HepG2 (cell line): ENCODE results near the gene ZFYVE27. TPM values are rescaled to one million over a fixed set of nuclear protein-coding genes. Genes with fewer than 3 reads are reported as not detected.
A peak's percentile ranks its signal among the peaks of the same experiment; 100 is the strongest.

Experiments
- ATAC-seq: fragments of 200-7000 bp; cut with Tn5 transposase; 3 replicates; pipeline ENCODE4 v1.9.1; 2020; ENCODE audit warnings: mild to moderate bottlenecking, moderate library complexity
- BruUV-seq: library from RNA; stranded (reverse); fragments of 400-500 nt; replicated peaks from 2 replicates; lab custom pipeline; 2021; lab: Mats Ljungman, UMichigan
- CTCF ChIA-PET: fragments of 300-600 bp; formaldehyde crosslinking; extraction: SDS; loops from one replicate; lab custom pipeline; 2021; ENCODE audit warnings: low total read pairs, inconsistent platforms, low intra/inter-chr PET ratio; lab: Yijun Ruan, JAX
- POLR2A ChIA-PET: fragments of 350-600 bp; sonication (Branson Sonifier 250); formaldehyde crosslinking; loops from one replicate; lab custom pipeline; 2020; ENCODE audit warnings: antibody characterized with exemption, inconsistent platforms; lab: Yijun Ruan, JAX
- DNase-seq: peaks from one replicate; pipeline ENCODE4 v3.0.0-alpha.2; 2015; ENCODE audit warnings: low spot score
- FAIRE-seq: peaks from 3 replicates; lab custom pipeline; 2011; peaks lifted over from hg19 to GRCh38; lab: Jason Lieb, UNC
- H2AFZ ChIP-seq: one replicate; pipeline ENCODE4 v1.6.1; 2011; ENCODE audit warnings: low read length, inconsistent platforms
- H3K27ac ChIP-seq: fragments of 300-600 bp; 3 replicates; pipeline ENCODE4 v1.8.0; 2011; ENCODE audit warnings: mixed run types, mild to moderate bottlenecking, mixed read lengths, low read length, inconsistent platforms; ENCODE audit not compliant: insufficient read depth; ENCODE audit errors: extremely low read length
- H3K27me3 ChIP-seq, 2 experiments: fragments of 200-600 bp in 1 of 2; 2 replicates in 1 of 2; 3 replicates in 1 of 2; pipeline versions ENCODE4 v1.6.0 to v1.8.0; 2011; ENCODE audit warnings: low read length in 2 of 2, mild to moderate bottlenecking in 2 of 2, moderate library complexity in 2 of 2, inconsistent platforms in 1 of 2; ENCODE audit not compliant: insufficient read depth in 2 of 2, control insufficient read depth in 1 of 2
- H3K36me3 ChIP-seq, 2 experiments: fragments of 200-600 bp in 1 of 2; replicated peaks in 1 of 2; 2 replicates in 1 of 2; 3 replicates in 1 of 2; pipeline versions ENCODE4 v1.5.1 to v1.8.0; 2011; ENCODE audit warnings: low read length in 2 of 2, inconsistent platforms in 1 of 2; ENCODE audit not compliant: insufficient read depth in 2 of 2, control insufficient read depth in 1 of 2
- H3K4me1 ChIP-seq: 2 replicates; pipeline ENCODE4 v1.5.1; 2012; ENCODE audit warnings: low read length, inconsistent platforms; ENCODE audit not compliant: insufficient read depth
- H3K4me2 ChIP-seq: 2 replicates; pipeline ENCODE4 v1.6.0; 2011; ENCODE audit warnings: low read depth, low read length, inconsistent platforms
- H3K4me3 ChIP-seq, 3 experiments: fragments of 200-600 bp in 1 of 3; sonication (generic), shearing (Covaris generic) in 1 of 3; replicated peaks in 1 of 3; 2 replicates each; pipeline ENCODE4 v1.5.1; 2011 to 2016; ENCODE audit warnings: low read length in 3 of 3, inconsistent platforms in 2 of 3, low read depth in 2 of 3, mild to moderate bottlenecking in 2 of 3, control low read depth in 1 of 3, mixed read lengths in 1 of 3; ENCODE audit not compliant: insufficient read depth in 1 of 3
- H3K79me2 ChIP-seq: one replicate; pipeline ENCODE4 v1.6.1; 2011; ENCODE audit warnings: low read length, inconsistent platforms; ENCODE audit not compliant: insufficient read depth
- H3K9ac ChIP-seq: 2 replicates; pipeline ENCODE4 v1.6.0; 2011; ENCODE audit warnings: mild to moderate bottlenecking, low read depth, low read length, inconsistent platforms; ENCODE audit not compliant: insufficient read depth
- H3K9me3 ChIP-seq: 2 replicates; pipeline ENCODE4 v1.5.1; 2012; ENCODE audit warnings: mild to moderate bottlenecking, low read length
- H4K20me1 ChIP-seq: 2 replicates; pipeline ENCODE4 v1.6.0; 2011; ENCODE audit warnings: inconsistent platforms, mild to moderate bottlenecking, low read length, moderate library complexity; ENCODE audit not compliant: insufficient read depth
- ELF3 ChIP-seq: IDR thresholded peaks from 2 replicates; pipeline ENCODE4 v1.6.1; 2016; ENCODE audit warnings: missing genetic modification reagents, missing compliant biosample characterization
- FOXM1 ChIP-seq: sonication (generic); formaldehyde crosslinking; IDR thresholded peaks from 2 replicates; pipeline ENCODE4 v1.5.0; 2020; ENCODE audit warnings: missing genetic modification reagents
- HIVEP1 ChIP-seq: sonication (generic); formaldehyde crosslinking; IDR thresholded peaks from 2 replicates; pipeline ENCODE4 v1.4.0; 2020; ENCODE audit warnings: mild to moderate bottlenecking, missing genetic modification reagents
- JDP2 ChIP-seq: sonication (generic); formaldehyde crosslinking; IDR thresholded peaks from 2 replicates; pipeline ENCODE4 v1.8.1; 2022; ENCODE audit warnings: missing genetic modification reagents, borderline replicate concordance
- JUN ChIP-seq: sonication (generic); formaldehyde crosslinking; IDR thresholded peaks from 2 replicates; pipeline ENCODE4 v1.4.0; 2020; ENCODE audit warnings: mild to moderate bottlenecking, missing genetic modification reagents
- NFE2L2 ChIP-seq: fragments of 150-350 bp; IDR thresholded peaks from 2 replicates; pipeline ENCODE4 v1.6.1; 2014; ENCODE audit warnings: low read length
- SAFB2 ChIP-seq: sonication (generic); formaldehyde crosslinking; IDR thresholded peaks from 2 replicates; pipeline ENCODE4 v1.5.1; 2020; ENCODE audit warnings: missing genetic modification reagents, low read depth, mild to moderate bottlenecking, borderline replicate concordance
- SAP130 ChIP-seq: IDR thresholded peaks from 2 replicates; pipeline ENCODE4 v1.6.1; 2016; ENCODE audit warnings: low read depth
- ZNF274 ChIP-seq: sonication (generic); formaldehyde crosslinking; IDR thresholded peaks from 2 replicates; pipeline ENCODE4 v1.5.1; 2020; ENCODE audit warnings: mild to moderate bottlenecking, missing genetic modification reagents
- ZNF3 ChIP-seq: IDR thresholded peaks from 2 replicates; pipeline ENCODE4 v1.7.0; 2017; ENCODE audit warnings: inconsistent platforms
- ZNF496 ChIP-seq: sonication (generic); formaldehyde crosslinking; IDR thresholded peaks from 2 replicates; pipeline ENCODE4 v1.8.1; 2023; ENCODE audit warnings: mild to moderate bottlenecking, moderate library complexity, missing genetic modification reagents; ENCODE audit not compliant: insufficient replicate concordance
- ZNF570 ChIP-seq: sonication (generic); formaldehyde crosslinking; IDR thresholded peaks from 2 replicates; pipeline ENCODE4 v1.4.0; 2020; ENCODE audit warnings: mild to moderate bottlenecking, missing genetic modification reagents, borderline replicate concordance
- WGBS: methylation state at CpG from one replicate; pipeline ENCODE4 v1.1.6; 2017; ENCODE audit warnings: low lambda C conversion rate; 5-methylcytosine and 5-hydroxymethylcytosine counted together
- in situ Hi-C: cut with HindIII; loops from 2 replicates; pipeline ENCODE4 v1.10.0; 2017; ENCODE audit warnings: low pct_unique_long_range_greater_than_20kb; ENCODE audit not compliant: extremely low pct_ligation_motif_present
- intact Hi-C: fragments of 100-400 bp; cut with micrococcal nuclease; formaldehyde crosslinking; loops from one replicate; pipeline ENCODE4 v1.10.0; 2022; ENCODE audit not compliant: unreplicated experiment
- polyA plus RNA-seq, 8 experiments: library from polyadenylated mRNA; depleted of rRNA in 3 of 8; stranded (reverse) in 7 of 8; unstranded in 1 of 8; fragments of >200 nt; fragmentation: Illumina TruSeq in 4 of 8; extraction: Trizol in 4 of 8; gene quantifications; 2 replicates each; pipeline versions ENCODE4 v1.2.1 to v1.2.3, GENCODE V29; 2011 to 2016; ENCODE audit warnings: low read depth in 4 of 8, missing spikeins in 1 of 8, mixed read lengths in 1 of 8; ENCODE audit not compliant: insufficient read depth in 1 of 8
- total RNA-seq, 5 experiments: library from RNA; depleted of rRNA; stranded (reverse); fragments of >200 nt; fragmentation: Illumina TruSeq; extraction: Trizol; gene quantifications; 2 replicates each; pipeline ENCODE4 v1.2.3, GENCODE V29; 2016; ENCODE audit warnings: low read depth in 1 of 5

ZFYVE27 gene
- total and polyA plus RNA-seq, 2 of the 13 experiments (the other 11 are each of a cell fraction or from before 2014, with no cell fraction given), result 19.7 to 20.5 TPM

- Histone ChIP-seq H3K36me3 (no peaks in the 10 kb centered on the region), H3K4me3 (no peak overlapping the region), H3K9me3 (no peaks in the 10 kb centered on the region)
- TF ChIP-seq ZNF3 (CRISPR knock-in tag) (no peak), ZNF274 (CRISPR knock-in tag) (no peak), ELF3 (CRISPR knock-in tag) (no peak), JUN (CRISPR knock-in tag) (no peak), FOXM1 (CRISPR knock-in tag) (no peak), SAFB2 (CRISPR knock-in tag) (no peak)
- TF ChIP-seq, all 625 proteins: peak for 0
- 72% methylated on average over 7 of the region's 7 CpGs for WGBS
- ATAC-seq (no peak), FAIRE-seq (no peak), DNase-seq (no peak)
- H3K27me3 ChIP-seq, result peaks cover 0 to 10% of the 10 kb centered on the region in 2 experiments; a peak in 2 of 5 replicates
- no peaks in the 10 kb centered on the region for H4K20me1 ChIP-seq
- intact Hi-C loops (no loop called here), in situ Hi-C loops (no loop called here)
- BruUV-seq, result no TSS peak
- peaks cover 20% of the 10 kb centered on the region for H3K4me1 ChIP-seq
- no peak overlapping the region for H2AFZ ChIP-seq
- CTCF ChIA-PET, result no interaction called here
- H3K9ac ChIP-seq, result no peak overlapping the region
- no peak overlapping the region for H3K27ac ChIP-seq
- H3K4me2 ChIP-seq, result no peak overlapping the region
- POLR2A ChIA-PET, result interaction anchor here (1.5 kb wide), 1 partner anchor 31 kb away, joined by 3 read pairs; the partner anchor contains the start of gene AVPI1
- H3K79me2 ChIP-seq, result no peaks in the 10 kb centered on the region
These were observed 19.3 kb upstream of the ZFYVE27 start for GRCh38 chr10:97717627-97718026.

GRCh38 chr10:97718178-97718577 is 18.8 kb upstream of the ZFYVE27 start:
- in situ Hi-C loops (no loop called here), intact Hi-C loops (no loop called here)
- H2AFZ ChIP-seq, result no peak overlapping the region
- no peaks in the 10 kb centered on the region for H3K79me2 ChIP-seq
- ChIA-PET CTCF (no interaction called here), POLR2A (interaction anchor here (1.0 to 1.3 kb wide), 2 partner anchors 8 to 18 kb away, joined by 3 read pairs; partner anchors contain the start of gene ZFYVE27)
- H4K20me1 ChIP-seq, result no peaks in the 10 kb centered on the region
- H3K27ac ChIP-seq, result no peak overlapping the region
- H3K9me3 ChIP-seq, result no peaks in the 10 kb centered on the region
- FAIRE-seq, result no peak
- H3K9ac ChIP-seq, result no peak overlapping the region
- H3K27me3 ChIP-seq, result peaks cover 0 to 10% of the 10 kb centered on the region in 2 experiments; a peak in 2 of 5 replicates
- peak overlapping the region; percentile 73 for H3K4me2 ChIP-seq
- BruUV-seq, result no TSS peak
- peaks cover 20% of the 10 kb centered on the region for H3K4me1 ChIP-seq
- H3K4me3 ChIP-seq, result peak overlapping the region in 1 of 3 experiments; percentile 49; a peak in 1 of 6 replicates
- no peaks in the 10 kb centered on the region for H3K36me3 ChIP-seq
- 12% methylated on average over 6 of the region's 6 CpGs for WGBS
- no peak for DNase-seq
- no peak for TF ChIP-seq HIVEP1
- no peak for TF ChIP-seq ZNF570
- no peak for TF ChIP-seq SAP130 (CRISPR knock-in tag)
- no peak for TF ChIP-seq ZNF496 (CRISPR knock-in tag)
- TF ChIP-seq NFE2L2, result no peak
- no peak for TF ChIP-seq JDP2 (CRISPR knock-in tag)
- peak; percentile 62 for ATAC-seq
